KMS-11 (cell line): ENCODE results near the gene RNF7.

Experiments
- H2AFZ ChIP-seq: fragments of 200-600 bp; sonication (generic); 2 replicates; pipeline ENCODE4 v1.6.1; 2016; ENCODE audit warnings: antibody characterized with exemption, mixed run types, low read depth
- H3K27ac ChIP-seq: fragments of 200-600 bp; sonication (generic); 2 replicates; pipeline ENCODE4 v1.6.1; 2016; ENCODE audit warnings: mild to moderate bottlenecking, mixed run types
- H3K27me3 ChIP-seq: fragments of 200-600 bp; sonication (generic); 2 replicates; pipeline ENCODE4 v1.6.1; 2017; ENCODE audit warnings: mild to moderate bottlenecking, low read depth, mixed run types, moderate library complexity; ENCODE audit not compliant: insufficient read depth
- H3K36me3 ChIP-seq: fragments of 200-600 bp; sonication (generic); 2 replicates; pipeline ENCODE4 v1.6.1; 2017; ENCODE audit warnings: mild to moderate bottlenecking, mixed run types; ENCODE audit not compliant: insufficient read depth
- H3K4me1 ChIP-seq: fragments of 200-600 bp; sonication (generic); 2 replicates; pipeline ENCODE4 v1.6.1; 2016; ENCODE audit warnings: mild to moderate bottlenecking, low read depth, mixed run types; ENCODE audit not compliant: poor library complexity, severe bottlenecking
- H3K4me2 ChIP-seq: fragments of 200-600 bp; sonication (generic); 2 replicates; pipeline ENCODE4 v1.7.0; 2016; ENCODE audit warnings: mild to moderate bottlenecking, mixed run types
- H3K4me3 ChIP-seq: fragments of 200-600 bp; sonication (generic); IDR thresholded peaks from 2 replicates; pipeline ENCODE4 v1.6.1; 2017; ENCODE audit warnings: low read depth, low read length, mixed read lengths; ENCODE audit not compliant: insufficient read depth
- H3K79me2 ChIP-seq: fragments of 200-600 bp; sonication (generic); 2 replicates; pipeline ENCODE4 v1.6.1; 2016; ENCODE audit warnings: low read depth, mixed run types; ENCODE audit not compliant: insufficient read depth
- H3K9ac ChIP-seq: fragments of 200-600 bp; sonication (generic); 2 replicates; pipeline ENCODE4 v1.6.1; 2016; ENCODE audit warnings: mild to moderate bottlenecking, mixed run types
- H4K20me1 ChIP-seq: fragments of 200-600 bp; sonication (generic); 2 replicates; pipeline ENCODE4 v1.6.1; 2016; ENCODE audit warnings: mild to moderate bottlenecking, mixed run types; ENCODE audit not compliant: insufficient read depth
- CTCF ChIP-seq: fragments of 200-600 bp; sonication (generic); conservative IDR thresholded peaks from 2 replicates; pipeline ENCODE4 v1.6.1; 2017; ENCODE audit warnings: low read depth, mild to moderate bottlenecking, antibody characterized with exemption, low read length, moderate library complexity, mixed read lengths

RNF7 gene

DNA sequence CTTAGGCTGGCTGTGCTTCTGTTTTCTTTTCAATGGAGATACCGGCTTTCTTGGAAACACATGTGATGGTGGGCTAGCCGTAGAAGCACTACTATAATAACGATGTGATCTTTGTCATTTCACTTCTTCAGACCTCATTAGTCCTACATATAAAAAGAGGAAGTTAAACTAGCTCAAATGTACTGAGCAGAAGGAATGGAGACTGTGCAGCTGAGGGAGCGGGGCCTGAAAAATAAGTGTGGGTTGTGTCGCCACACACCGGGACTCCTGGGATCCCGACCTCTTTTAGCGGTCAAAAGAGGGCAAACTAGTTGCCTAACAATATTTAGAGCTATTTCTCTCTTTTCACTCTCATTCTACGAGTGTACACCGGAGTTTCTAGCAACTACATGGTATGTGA lies 1.0 kb upstream of the RNF7 start:
- H3K4me2 ChIP-seq: no peak overlapping the region
- no peak overlapping the region for H3K27ac ChIP-seq
- no peaks in the 10 kb centered on the region for H4K20me1 ChIP-seq
- H2AFZ ChIP-seq: 0 out of 2 replicates have a peak overlapping the region, but pooled peaks have one; percentile 4
- H3K4me1 ChIP-seq: peaks cover 24% of the 10 kb centered on the region
- H3K4me3 ChIP-seq: no peak overlapping the region
- no peaks in the 10 kb centered on the region for H3K27me3 ChIP-seq
- no peaks in the 10 kb centered on the region for H3K36me3 ChIP-seq
- H3K79me2 ChIP-seq: peaks cover 38% of the 10 kb centered on the region
- no peak for TF ChIP-seq CTCF
- no peak overlapping the region for H3K9ac ChIP-seq

GRCh38 chr3:141737678-141738021 lies 448 bp upstream of the RNF7 start:
- H3K4me3 ChIP-seq: peak overlapping the region; percentile 12

DNA sequence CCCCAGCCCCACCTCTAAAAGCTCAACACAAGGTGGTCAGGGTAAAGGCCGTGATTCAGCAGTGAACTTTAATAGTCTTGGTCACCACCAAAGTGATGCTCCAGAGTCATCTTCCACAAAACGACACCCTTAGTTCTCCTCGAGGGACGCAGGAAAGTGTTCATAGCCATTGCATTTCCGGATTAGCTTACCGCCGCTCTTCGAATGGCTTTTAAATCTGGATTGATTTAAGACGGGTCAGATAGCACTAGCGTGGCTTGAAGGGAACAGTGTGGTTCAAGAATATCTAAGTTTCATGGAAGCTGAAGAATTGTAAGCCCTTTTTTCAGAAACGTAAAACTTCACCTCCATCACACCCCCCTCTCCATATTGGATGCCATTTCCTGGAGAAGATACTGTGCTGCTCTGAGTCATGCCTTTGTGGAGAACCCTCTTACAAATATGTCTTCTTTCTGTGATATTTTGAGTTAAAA lies 829 bp downstream of the RNF7 start:
- Histone ChIP-seq H2AFZ (peak overlapping the region; percentile 83), H3K4me1 (peaks cover 29% of the 10 kb centered on the region), H3K79me2 (peaks cover 54% of the 10 kb centered on the region), H3K36me3 (no peaks in the 10 kb centered on the region), H3K4me3 (peak overlapping the region; percentile 94), H3K9ac (peak overlapping the region; percentile 93), H3K27ac (peak overlapping the region; percentile 84), H3K4me2 (peak overlapping the region; percentile 75), H4K20me1 (no peaks in the 10 kb centered on the region; the same call in 1 of the 2 replicates), H3K27me3 (no peaks in the 10 kb centered on the region)
- TF ChIP-seq CTCF: no peak

More at GRCh38 chr3:141737678-141738021, 448 bp upstream of the RNF7 start:
- H3K4me1 ChIP-seq: peaks cover 24% of the 10 kb centered on the region
- peak overlapping the region; percentile 93; the same call in 1 of the 2 replicates for H3K9ac ChIP-seq
- TF ChIP-seq CTCF: no peak
- H3K79me2 ChIP-seq: peaks cover 42% of the 10 kb centered on the region
- no peaks in the 10 kb centered on the region for H3K36me3 ChIP-seq
- H3K4me2 ChIP-seq: peak overlapping the region; percentile 76
- H3K27ac ChIP-seq: peak overlapping the region; percentile 84; the same call in 1 of the 2 replicates
- no peaks in the 10 kb centered on the region; the same call in 1 of the 2 replicates for H4K20me1 ChIP-seq
- peak overlapping the region; percentile 83 for H2AFZ ChIP-seq
- H3K27me3 ChIP-seq: no peaks in the 10 kb centered on the region

GRCh38 chr3:141739731-141740130 lies 1.6 kb downstream of the RNF7 start:
- 0 out of 2 replicates have a peak, but pooled peaks cover 4% of the 10 kb centered on the region for H3K36me3 ChIP-seq
- peak overlapping the region; percentile 75 for H3K4me2 ChIP-seq
- no peak overlapping the region for H2AFZ ChIP-seq

More at GRCh38 chr3:141739731-141740130, 1.6 kb downstream of the RNF7 start:
- H3K27me3 ChIP-seq: no peaks in the 10 kb centered on the region
- no peaks in the 10 kb centered on the region; the same call in 1 of the 2 replicates for H4K20me1 ChIP-seq
- no peak for TF ChIP-seq CTCF
- no peak overlapping the region for H3K4me3 ChIP-seq
- peaks cover 29% of the 10 kb centered on the region for H3K4me1 ChIP-seq
- H3K27ac ChIP-seq: no peak overlapping the region
- peak overlapping the region; percentile 93; the same call in 1 of the 2 replicates for H3K9ac ChIP-seq
- peaks cover 61% of the 10 kb centered on the region for H3K79me2 ChIP-seq
